SK-N-SH treated with all-trans-retinoic acid at 6 μM for 48 hours (cell line): ENCODE measurements around the gene CINP.

ENCODE experiments used
- ATAC-seq: fragments of 200-7000 bp; cut with Tn5 transposase; 3 replicates; pipeline ENCODE4 v1.9.1; 2020; ENCODE audit warnings: mild to moderate bottlenecking, moderate library complexity
- BACH2 ChIP-seq: fragments of 250-450 bp; sonication (Bioruptor Pico); IDR thresholded peaks from 2 replicates; pipeline ENCODE4 v1.9.0; 2021; ENCODE audit warnings: mild to moderate bottlenecking, borderline replicate concordance
- CREB5 ChIP-seq: fragments of 250-450 bp; sonication (Bioruptor Pico); IDR thresholded peaks from 2 replicates; pipeline ENCODE4 v1.5.1; 2020; ENCODE audit warnings: low read depth, mild to moderate bottlenecking, moderate library complexity
- CSDC2 ChIP-seq: fragments of 250-450 bp; sonication (Bioruptor Pico); IDR thresholded peaks from 2 replicates; pipeline ENCODE4 v1.5.0; 2020; ENCODE audit warnings: mild to moderate bottlenecking, moderate library complexity
- CSRNP3 ChIP-seq: fragments of 250-450 bp; sonication (Bioruptor Pico); IDR thresholded peaks from 2 replicates; pipeline ENCODE4 v1.5.1; 2021; ENCODE audit warnings: mild to moderate bottlenecking, moderate library complexity
- ESRRG ChIP-seq: fragments of 250-450 bp; sonication (Bioruptor Pico); IDR thresholded peaks from 2 replicates; pipeline ENCODE4 v1.6.1; 2021; ENCODE audit warnings: mild to moderate bottlenecking
- GLIS3 ChIP-seq: fragments of 250-450 bp; sonication (Bioruptor Pico); IDR thresholded peaks from 2 replicates; pipeline ENCODE4 v1.5.0; 2020; ENCODE audit warnings: mild to moderate bottlenecking, moderate library complexity
- ISL1 ChIP-seq: fragments of 250-450 bp; sonication (Bioruptor Pico); IDR thresholded peaks from 2 replicates; pipeline ENCODE4 v2.1.2; 2022; ENCODE audit warnings: mild to moderate bottlenecking, moderate library complexity
- OSR1 ChIP-seq: fragments of 250-450 bp; sonication (Bioruptor Pico); IDR thresholded peaks from 2 replicates; pipeline ENCODE4 v1.8.0; 2022; ENCODE audit warnings: moderate library complexity, mild to moderate bottlenecking, inconsistent platforms
- PATZ1 ChIP-seq: fragments of 250-450 bp; sonication (Bioruptor Pico); IDR thresholded peaks from 2 replicates; pipeline ENCODE4 v1.8.0; 2020; ENCODE audit warnings: mild to moderate bottlenecking, moderate library complexity, borderline replicate concordance
- POU6F1 ChIP-seq: fragments of 250-450 bp; sonication (Bioruptor Pico); IDR thresholded peaks from 2 replicates; pipeline ENCODE4 v1.8.0; 2021; ENCODE audit warnings: low read depth, mild to moderate bottlenecking, moderate library complexity, borderline replicate concordance
- PPARA ChIP-seq: fragments of 250-450 bp; sonication (Bioruptor Pico); IDR thresholded peaks from 2 replicates; pipeline ENCODE4 v1.5.0; 2020; ENCODE audit warnings: mild to moderate bottlenecking, borderline replicate concordance
- RARB ChIP-seq: fragments of 250-450 bp; sonication (Bioruptor Pico); IDR thresholded peaks from 2 replicates; pipeline ENCODE4 v1.8.0; 2021; ENCODE audit warnings: mild to moderate bottlenecking, moderate library complexity
- SNAI2 ChIP-seq: fragments of 250-450 bp; sonication (Bioruptor Pico); IDR thresholded peaks from 2 replicates; pipeline ENCODE4 v1.5.0; 2020; ENCODE audit warnings: mild to moderate bottlenecking, moderate library complexity
- TCF4 ChIP-seq: fragments of 250-450 bp; sonication (Bioruptor Pico); IDR thresholded peaks from 2 replicates; pipeline ENCODE4 v1.8.0; 2021; ENCODE audit warnings: mild to moderate bottlenecking, moderate library complexity, borderline replicate concordance
- TSHZ2 ChIP-seq: fragments of 250-450 bp; sonication (Bioruptor Pico); IDR thresholded peaks from 2 replicates; pipeline ENCODE4 v1.5.0; 2020; ENCODE audit warnings: mild to moderate bottlenecking, moderate library complexity
- ZC3H10 ChIP-seq: fragments of 250-450 bp; sonication (Bioruptor Pico); IDR thresholded peaks from 2 replicates; pipeline ENCODE4 v1.5.1; 2021; ENCODE audit warnings: mild to moderate bottlenecking, moderate library complexity
- ZFP3 ChIP-seq: fragments of 250-450 bp; sonication (Bioruptor Pico); IDR thresholded peaks from 2 replicates; pipeline ENCODE4 v1.5.0; 2020; ENCODE audit warnings: mild to moderate bottlenecking, moderate library complexity
- ZFP30 ChIP-seq: fragments of 450-650 bp; formaldehyde crosslinking; IDR thresholded peaks from 2 replicates; pipeline ENCODE4 v1.5.0; 2022; ENCODE audit warnings: mild to moderate bottlenecking, moderate library complexity
- ZNF565 ChIP-seq: fragments of 450-650 bp; formaldehyde crosslinking; conservative IDR thresholded peaks from 2 replicates; pipeline ENCODE4 v1.5.0; 2020; ENCODE audit warnings: low read depth, mild to moderate bottlenecking, moderate library complexity
- ZNF70 ChIP-seq: fragments of 450-650 bp; formaldehyde crosslinking; IDR thresholded peaks from 2 replicates; pipeline ENCODE4 v1.5.0; 2020; ENCODE audit warnings: mild to moderate bottlenecking, moderate library complexity
- ZNF8 ChIP-seq: fragments of 450-650 bp; formaldehyde crosslinking; IDR thresholded peaks from 2 replicates; pipeline ENCODE4 v1.5.0; 2020; ENCODE audit warnings: mild to moderate bottlenecking, moderate library complexity

The CINP gene

GRCh38 chr14:102389246-102389645, 26.6 kb upstream of the CINP start (continued):
- no peak for TF ChIP-seq TSHZ2 (CRISPR knock-in tag)

GRCh38 chr14:102387086-102387485, 24.4 kb upstream of the CINP start:
- TF ChIP-seq ZNF70 (CRISPR knock-in tag) (no peak), ESRRG (CRISPR knock-in tag) (no peak), TCF4 (CRISPR knock-in tag) (no peak), ISL1 (CRISPR knock-in tag) (no peak), PPARA (CRISPR knock-in tag) (no peak), POU6F1 (no peak), SNAI2 (CRISPR knock-in tag) (no peak), PATZ1 (CRISPR knock-in tag) (no peak), CREB5 (CRISPR knock-in tag) (no peak), TSHZ2 (CRISPR knock-in tag) (no peak), GLIS3 (CRISPR knock-in tag) (no peak), CSDC2 (no peak), ZC3H10 (CRISPR knock-in tag) (no peak), ZFP30 (CRISPR knock-in tag) (no peak), RARB (CRISPR knock-in tag) (no peak), ZNF8 (CRISPR knock-in tag) (no peak), CSRNP3 (CRISPR knock-in tag) (no peak), BACH2 (CRISPR knock-in tag) (no peak)
- ATAC-seq: no peak

- ATAC-seq: no peak
- TF ChIP-seq ZNF70 (CRISPR knock-in tag): no peak
- TF ChIP-seq GLIS3 (CRISPR knock-in tag): no peak
- no peak for TF ChIP-seq ZC3H10 (CRISPR knock-in tag)
- no peak for TF ChIP-seq ZFP3 (CRISPR knock-in tag)
- no peak for TF ChIP-seq OSR1 (CRISPR knock-in tag)
- TF ChIP-seq ZNF565: no peak
- no peak for TF ChIP-seq ZFP30 (CRISPR knock-in tag)
- no peak for TF ChIP-seq TSHZ2 (CRISPR knock-in tag)
- TF ChIP-seq ISL1 (CRISPR knock-in tag): no peak
- TF ChIP-seq POU6F1: no peak
- TF ChIP-seq ESRRG (CRISPR knock-in tag): no peak
Measured at GRCh38 chr14:102378830-102379229, 16.1 kb upstream of the CINP start.
